ENCODE results near the gene C11orf42.

Gene C11orf42, protein sequence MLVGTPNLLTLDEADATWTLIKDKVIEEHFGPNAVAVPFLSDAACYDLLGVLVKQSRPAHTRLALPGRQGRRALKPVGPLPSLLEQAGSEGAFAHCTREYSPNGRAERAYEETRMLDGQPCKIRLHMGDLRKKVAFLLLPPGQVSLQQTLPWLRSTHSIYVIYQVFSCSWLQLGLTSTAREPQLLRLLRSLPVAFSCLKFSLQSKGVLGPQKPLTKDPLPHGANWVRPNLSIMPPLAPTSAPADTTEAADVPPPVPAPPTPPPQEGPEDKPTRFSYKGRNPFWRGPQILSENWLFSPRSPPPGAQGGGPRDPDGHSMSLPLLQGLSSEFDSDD

DNA sequence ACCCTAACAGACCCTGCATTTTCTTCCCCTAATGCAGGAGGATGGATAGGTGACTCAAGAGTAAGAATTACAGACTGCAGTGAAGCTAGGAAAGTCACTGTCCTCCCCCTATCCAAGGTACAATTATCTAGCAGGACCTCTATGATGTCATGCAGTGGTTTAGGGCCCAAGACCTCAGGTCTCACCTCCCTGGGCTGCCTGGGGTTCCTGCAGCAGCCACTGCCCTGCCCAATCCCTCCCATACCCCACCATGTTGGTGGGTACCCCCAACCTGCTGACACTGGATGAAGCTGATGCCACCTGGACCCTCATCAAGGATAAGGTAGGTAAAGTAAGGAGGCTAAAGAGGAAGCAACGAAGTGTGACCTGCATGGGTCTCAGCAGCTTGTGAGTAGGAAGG, at the start of gene C11orf42:
Gene C11orf42, plus strand, starts transcription at position 192 of the 400 bp plus-strand sequence. Its CDS starts 59 bp downstream, at position 251.
- DNase-seq = no peak

DNA sequence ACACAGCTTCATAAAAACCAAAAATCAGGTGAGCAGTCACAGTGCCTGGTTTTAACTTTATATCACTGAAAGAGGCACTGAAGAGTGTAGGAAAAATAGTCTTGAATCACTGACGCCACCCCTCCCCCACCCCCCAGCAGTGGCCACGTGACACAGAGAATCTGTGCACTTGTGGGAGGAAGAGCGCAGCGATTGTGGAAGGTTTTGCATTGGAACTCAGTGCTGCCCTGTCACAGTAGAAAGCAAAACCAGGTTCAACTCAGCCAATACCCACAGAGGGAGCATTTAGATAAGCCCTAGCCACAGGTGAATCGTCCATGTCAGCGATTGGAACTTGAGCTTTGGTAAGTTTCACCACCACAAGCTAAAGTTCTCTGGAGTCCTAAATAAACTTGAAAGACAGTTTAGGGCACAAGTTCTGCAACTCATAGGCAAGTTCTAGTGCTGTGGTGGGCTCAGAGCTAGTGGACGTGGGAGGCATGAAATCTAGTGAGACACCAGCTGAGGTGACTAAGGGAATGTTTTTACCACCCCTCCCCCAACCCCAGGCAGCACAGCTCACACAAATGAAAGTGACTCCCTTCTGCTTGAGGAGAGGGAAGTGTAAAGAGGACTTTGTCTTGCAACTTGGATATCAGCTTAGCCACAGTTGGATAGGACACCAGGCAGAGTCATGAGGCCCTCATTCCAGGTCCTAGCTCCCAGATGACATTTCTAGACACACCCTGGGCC, 48.6 kb upstream of the C11orf42 start:
- DNase-seq = no peak

DNA sequence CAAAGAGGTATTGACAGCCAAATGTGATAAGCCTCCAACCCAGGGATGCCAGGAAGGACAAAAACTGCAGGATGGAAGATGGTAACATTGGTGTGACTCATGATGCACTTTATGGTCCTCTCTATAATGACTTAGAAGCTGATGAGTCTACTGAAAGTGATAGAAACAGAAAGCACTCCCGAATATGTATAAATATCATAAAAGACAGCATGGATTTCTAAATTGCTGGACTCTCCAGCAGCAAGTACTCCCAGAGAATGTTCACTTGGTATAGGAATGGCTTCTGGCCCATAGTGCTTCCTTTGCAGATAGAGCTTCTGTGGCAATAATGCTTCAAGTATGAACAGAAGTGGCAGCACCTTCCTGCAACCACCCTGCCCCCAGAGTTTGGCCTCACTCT, 35.1 kb upstream of the C11orf42 start, which contains the start of gene OR52B2:
Gene OR52B2, minus strand, starts transcription at position 101 of the 400 bp plus-strand sequence. Its CDS starts 0 bp downstream, at position 101.
- DNase-seq = no peak

DNA sequence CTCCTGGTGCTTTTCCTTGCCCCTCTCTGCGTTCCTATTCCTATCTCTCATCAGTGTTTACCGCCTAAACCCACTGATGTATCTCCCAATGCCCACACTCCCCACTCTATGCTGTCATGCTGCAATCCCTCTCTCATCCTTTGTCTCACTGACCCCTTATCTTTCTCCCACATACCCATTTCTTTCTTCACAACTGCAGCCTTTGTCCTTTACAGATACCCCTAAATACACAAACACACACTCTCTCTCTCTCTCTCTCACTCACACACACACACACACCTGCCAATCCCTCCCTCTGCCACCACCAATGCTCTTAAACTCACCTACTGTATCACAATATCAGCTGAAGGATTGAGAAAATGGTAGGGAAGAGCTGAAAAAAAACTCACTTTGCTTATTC, 29.9 kb upstream of the C11orf42 start:
- no peak for DNase-seq

DNA sequence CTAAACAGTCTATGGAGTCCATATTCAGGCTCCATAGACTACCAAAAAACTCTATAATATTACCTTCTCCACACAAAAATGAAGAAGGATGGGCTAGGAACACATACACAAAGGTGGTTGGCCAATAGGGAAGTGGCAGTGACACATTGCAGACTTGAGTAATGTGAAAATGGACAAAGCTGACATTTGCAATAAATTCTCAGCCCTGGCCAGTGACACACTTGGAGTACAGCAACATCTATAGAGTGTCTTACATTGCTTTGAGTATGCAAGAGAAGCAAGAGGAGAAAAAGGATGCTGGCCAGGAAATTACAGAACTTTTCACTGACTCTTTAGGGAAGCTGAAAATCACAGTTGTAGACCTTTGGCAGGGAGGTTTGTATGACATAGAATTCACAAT, 13.6 kb upstream of the C11orf42 start:
- DNase-seq = no peak

DNA sequence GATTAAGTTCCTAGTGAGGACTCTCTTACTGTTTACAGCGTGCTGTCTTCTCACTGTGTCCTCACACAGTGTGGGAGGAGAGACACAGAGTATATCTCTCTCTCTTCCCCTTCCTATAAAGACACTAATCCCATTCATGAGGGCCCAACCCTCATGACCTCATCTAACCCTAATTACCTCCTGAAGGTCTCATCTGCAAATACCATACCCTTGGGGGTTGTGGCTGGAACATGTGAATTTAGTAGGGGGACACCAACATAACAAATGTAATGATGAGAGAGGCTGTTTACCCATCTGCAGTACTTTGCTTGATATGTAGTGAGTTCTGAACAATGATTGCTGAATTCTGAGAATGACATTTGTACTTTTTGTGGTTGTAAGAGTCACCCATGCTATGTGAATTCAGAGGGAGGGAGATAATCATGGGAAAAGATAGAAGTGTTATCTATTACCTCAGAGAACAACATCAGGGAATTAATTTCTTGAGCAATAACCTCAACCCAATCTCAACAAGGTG, 11.2 kb upstream of the C11orf42 start:
- DNase-seq = no peak

DNA sequence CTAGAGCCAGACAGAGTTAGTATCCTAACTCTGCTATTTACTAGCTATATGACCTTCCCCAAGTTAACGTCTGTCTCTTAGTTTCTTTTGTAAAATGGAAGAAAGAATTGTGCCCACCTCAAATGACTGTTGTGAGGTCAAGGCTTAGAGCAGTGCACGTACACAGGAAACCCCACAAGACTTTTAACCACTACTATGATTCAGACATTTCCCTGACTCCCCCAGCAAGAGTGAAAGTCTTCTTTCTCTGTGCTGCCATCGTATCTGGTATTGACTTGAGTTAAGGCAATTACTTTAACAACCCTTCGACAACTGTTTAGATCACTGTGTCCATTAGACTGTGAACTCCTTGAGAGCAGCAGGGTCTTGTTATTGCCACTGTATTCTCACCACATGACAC, 9.0 kb upstream of the C11orf42 start:
- DNase-seq = no peak

DNA sequence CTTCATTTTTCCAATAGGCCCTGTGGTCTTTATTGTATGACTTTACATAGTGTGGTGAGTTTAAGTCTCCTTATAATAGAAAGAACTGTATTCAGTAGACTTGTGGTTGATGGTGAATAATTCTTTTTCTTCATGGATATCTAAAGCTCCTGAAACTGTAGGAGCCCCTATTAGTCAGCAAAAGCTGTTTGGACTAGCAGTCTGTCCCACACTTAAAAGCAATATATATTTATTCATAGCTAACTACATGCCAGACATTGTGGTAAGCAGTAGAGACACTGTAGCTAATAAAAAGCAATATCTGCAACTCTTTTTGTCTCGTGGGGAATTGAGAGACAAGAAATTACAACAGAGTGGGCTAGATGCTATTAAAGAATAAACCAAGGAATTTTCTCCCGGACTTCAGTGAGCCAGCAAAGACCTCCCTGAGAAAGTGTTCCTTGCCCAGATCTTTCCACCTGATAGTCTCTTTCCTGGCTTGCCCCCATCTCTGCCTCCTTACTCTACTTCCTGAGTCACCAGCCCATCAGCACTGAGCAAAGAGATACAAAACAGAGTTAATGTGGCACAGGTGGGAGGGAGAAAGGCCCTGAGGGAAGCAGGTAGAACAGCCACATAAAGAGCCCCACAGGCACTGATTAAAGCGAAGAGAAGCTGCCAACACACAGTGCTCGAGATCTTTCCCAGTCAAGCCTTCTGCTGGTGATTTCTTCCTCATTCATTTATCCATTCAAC, 7.7 kb upstream of the C11orf42 start:
- DNase-seq = no peak

DNA sequence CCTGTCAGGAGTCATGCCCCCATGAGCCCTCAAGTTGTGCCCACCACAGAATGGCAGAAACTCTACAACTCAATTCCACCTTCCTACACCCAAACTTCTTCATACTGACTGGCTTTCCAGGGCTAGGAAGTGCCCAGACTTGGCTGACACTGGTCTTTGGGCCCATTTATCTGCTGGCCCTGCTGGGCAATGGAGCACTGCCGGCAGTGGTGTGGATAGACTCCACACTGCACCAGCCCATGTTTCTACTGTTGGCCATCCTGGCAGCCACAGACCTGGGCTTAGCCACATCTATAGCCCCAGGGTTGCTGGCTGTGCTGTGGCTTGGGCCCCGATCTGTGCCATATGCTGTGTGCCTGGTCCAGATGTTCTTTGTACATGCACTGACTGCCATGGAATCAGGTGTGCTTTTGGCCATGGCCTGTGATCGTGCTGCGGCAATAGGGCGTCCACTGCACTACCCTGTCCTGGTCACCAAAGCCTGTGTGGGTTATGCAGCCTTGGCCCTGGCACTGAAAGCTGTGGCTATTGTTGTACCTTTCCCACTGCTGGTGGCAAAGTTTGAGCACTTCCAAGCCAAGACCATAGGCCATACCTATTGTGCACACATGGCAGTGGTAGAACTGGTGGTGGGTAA, 6.1 kb upstream of the C11orf42 start, which contains the start of gene OR52W1:
Gene OR52W1, plus strand, starts transcription at position 51 of the 637 bp plus-strand sequence. Its CDS starts 0 bp downstream, at position 51.
- DNase-seq = no peak

DNA sequence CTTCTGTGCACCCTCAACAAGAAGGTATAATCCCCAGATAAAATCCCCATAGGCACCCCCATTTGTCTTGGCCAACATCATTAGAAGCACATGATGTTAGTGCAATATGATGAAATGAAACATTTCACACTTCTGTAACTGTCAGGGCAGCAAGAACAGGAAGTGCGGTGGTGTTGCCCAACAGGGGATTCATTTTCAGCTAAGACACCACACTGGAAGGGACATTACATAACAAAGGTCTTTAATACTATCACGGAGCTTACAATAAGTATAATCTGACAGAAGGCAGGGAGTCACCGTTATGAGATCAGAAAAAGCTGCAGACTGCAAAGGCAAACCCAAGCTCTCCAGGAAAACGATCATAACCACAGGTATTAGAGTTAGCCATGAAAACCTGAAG, 4.4 kb upstream of the C11orf42 start:
- DNase-seq = no peak

DNA sequence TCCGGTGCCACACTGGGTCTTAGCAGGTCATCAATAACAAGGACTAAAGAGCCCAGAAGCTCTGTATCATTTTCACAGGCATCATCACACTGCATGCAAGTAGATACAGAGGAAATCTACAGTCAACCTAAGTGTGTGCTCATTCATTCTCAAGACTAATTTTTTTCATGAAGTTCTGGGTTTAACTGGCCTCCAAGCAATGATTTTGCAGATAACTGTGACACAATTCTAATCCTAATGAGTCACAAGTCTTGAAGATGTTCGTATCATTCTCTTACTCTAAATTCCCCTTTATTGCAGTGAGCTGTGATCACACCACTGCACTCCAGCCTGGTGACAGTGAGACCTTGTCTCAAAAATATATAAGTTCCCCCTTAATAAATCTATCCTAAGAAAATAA, 3.9 kb upstream of the C11orf42 start:
- no peak for DNase-seq

DNA sequence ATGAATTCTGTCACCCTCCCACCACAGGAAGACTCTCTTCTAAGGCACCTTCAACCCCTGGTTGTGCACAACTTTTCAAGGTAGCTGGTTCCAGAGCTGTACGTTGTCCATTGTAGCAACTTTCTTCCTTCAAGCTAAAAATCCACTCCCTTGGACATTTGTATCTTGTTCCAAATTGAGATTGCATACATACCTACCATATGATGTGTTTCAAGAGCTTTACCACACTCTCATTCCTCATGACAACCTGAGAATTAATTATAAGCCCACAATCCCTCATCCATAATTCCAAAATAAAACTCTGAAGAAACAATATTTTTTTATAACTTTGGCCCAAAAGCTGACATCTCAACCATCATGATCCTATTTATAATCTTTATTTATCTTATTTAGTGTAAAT, 3.3 kb upstream of the C11orf42 start:
- no peak for DNase-seq

DNA sequence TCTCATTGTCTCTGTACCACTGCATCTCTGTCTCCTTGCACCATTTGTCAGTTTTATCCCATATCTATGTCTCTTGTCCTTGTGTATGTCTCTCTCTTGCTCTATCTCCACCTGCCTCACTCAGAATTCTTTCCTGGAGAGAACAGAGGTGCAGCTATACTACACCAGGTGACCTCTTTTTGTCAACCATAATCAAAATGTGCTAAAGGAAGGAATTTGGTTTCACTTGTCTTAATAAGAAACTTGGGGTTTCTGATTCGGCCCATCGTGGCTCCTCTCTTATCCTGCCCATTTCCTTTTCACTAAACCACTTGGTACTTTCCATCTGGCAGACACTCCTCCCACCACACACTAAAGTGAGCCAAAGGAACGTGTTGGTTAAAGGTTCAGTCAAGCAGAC, 2.0 kb upstream of the C11orf42 start:
- DNase-seq = no peak

DNA sequence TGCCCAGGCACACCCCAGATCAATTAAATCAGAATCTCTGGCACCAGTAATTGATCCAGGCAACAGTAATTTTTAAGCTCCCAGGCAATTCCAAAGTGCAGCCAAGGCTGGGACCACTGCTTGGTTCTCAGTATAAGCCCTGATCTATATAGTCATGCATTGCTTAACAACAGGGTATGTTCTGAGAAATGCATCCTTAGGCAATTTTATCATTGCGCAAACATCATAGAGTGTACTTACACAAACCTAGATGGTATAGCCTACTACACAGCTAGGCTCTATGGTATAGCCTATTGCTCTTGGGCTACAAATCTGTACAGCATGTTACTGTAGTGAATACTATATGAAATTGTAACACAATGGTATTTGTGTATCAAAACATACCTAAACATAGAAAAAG, 651 bp upstream of the C11orf42 start:
- DNase-seq = no peak

DNA sequence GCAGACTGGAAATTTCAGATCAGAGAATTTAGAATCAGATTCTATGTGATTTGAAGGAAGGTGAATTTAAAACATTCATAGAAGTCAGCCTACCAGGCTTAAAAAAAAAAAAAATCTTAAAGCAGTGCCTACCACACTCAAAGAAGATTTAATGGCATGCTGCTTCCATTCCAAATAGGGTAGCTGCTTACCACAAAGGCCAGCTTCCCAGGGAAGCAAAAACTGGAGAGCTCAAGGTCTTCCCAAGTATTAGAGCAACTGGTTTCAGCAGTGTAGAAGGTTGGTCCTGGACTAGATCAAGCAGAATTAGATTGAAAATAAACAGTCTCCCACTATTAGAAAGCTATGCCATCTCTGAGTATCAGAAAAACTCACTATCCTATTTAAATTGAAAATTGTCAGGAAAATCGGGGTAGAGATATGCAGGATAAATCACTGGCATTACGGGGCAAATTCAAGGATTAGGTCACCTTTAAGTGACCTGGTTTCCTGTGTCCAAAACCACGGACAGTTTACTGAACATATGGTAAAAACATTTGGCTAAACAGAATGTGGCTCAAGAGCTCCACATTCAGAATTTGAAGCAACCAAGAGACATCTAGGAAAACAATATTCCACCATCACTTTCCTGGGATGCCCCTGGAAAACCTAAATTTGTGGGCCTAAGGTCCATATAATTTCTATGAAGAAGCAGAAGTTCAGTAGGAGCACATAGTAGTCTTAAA, 1.3 kb downstream of the C11orf42 start:
- no peak for DNase-seq

DNA sequence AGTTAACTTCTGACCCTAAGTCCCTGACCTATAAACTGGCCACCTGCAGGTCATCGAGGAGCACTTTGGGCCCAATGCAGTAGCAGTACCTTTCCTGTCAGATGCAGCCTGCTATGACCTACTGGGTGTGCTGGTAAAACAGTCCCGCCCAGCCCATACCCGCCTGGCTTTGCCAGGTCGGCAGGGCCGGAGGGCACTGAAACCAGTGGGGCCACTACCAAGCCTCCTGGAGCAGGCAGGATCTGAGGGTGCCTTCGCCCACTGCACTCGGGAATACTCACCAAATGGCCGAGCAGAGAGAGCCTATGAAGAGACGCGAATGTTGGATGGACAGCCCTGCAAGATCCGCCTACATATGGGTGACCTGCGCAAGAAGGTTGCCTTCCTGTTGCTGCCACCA, 4.4 kb downstream of the C11orf42 start:
- no peak for DNase-seq

DNA sequence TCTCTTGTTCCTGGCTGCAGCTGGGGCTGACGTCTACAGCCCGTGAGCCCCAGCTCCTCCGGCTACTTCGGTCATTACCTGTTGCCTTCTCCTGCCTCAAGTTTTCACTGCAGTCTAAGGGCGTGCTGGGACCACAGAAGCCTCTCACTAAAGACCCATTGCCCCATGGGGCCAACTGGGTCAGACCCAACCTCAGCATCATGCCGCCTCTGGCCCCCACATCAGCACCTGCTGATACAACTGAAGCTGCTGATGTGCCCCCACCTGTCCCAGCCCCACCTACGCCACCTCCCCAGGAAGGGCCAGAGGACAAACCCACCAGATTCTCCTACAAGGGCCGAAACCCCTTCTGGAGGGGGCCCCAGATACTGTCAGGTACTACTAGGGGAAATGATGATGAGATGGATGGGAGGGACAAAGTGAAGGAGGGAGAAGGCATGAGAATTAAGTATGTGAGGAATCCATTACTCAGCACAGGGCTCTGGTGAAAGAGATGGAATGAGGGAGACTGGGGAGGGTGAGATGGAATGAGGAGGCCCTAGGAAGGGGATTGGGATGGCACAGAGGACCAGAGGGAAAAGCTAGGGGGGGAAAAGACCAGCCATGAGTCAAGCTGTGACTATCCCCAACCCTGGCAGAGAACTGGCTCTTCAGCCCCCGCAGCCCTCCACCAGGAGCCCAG, 5.1 kb downstream of the C11orf42 start:
- no peak for DNase-seq

DNA sequence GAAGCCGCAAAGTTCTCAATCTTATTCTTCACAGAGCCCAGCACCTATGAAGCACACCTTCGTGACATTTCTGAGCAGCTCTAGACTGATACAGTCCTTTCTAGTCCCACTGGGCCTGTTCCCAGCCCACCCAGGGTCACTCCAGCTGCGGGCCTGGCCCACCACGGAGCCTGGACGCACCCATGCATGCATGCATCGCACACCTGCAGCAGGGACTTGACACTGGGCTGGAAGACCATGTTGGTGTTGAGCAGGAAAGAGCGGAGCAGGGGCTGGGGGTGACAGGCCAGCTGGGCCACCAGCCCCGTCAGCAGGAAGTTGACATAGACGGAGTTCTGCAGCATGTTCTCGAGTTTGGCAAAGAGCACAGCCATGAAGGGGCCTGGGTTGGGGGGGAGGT, 9.2 kb downstream of the C11orf42 start:
- DNase-seq = no peak

DNA sequence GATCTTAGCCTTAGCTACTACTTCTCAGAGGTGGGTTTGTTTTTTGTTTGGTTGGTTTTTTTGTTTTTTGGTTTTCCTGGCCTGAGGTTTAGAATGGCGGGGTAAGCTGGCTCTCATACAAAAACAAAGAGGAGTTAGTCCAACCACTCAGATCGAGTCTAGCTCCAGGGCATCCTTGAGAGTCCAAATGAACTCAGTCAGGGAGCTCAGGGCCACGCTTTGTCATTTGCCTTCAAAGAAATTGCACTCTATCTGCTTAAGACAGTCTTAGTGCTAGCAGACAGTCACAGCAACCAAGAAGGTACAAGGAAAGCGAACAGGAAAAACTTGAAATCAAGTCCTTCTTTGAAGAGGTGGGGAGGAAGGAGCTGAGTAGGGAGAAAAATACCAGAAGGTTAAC, 11.1 kb downstream of the C11orf42 start:
- DNase-seq = no peak

DNA sequence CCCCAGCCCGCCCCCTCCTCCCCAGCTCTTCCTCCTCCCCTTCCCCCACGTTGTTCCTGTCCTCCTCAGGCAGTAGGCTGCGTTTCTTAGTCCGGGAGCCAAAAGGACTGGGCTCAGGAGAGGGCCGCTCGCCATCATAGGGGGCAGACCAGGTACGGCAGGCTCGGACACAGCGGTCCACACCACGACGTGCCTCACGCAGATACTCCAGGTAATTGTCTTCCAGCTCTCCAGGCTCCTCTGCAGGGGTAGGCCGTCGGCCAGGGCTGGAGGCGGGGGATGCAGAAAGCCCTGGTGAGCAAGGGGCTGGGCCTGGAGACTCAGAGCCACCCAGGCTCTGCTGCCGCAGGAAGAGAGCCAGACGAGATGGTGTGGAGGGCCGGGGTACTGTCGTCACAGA, 12.4 kb downstream of the C11orf42 start:
- no peak for DNase-seq

DNA sequence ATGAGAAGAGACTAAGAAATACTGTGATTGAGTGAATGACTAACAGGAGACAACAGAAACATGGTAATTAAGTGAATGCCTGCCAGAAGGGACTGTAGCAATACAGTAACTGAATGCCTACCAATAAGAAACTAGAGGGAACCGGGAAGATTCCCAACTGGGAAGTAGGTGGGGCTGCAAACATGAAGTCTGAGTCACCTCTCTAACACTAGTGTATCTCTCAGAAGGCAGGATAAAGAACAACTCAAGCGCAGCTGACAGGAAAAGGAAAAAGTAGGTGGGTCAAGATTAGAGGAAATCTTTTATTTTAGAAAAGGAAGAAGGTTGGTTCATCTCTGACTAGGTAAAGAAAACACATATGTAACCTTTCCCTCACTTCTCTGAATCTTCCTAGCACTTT, 14.0 kb downstream of the C11orf42 start:
- no peak for DNase-seq

DNA sequence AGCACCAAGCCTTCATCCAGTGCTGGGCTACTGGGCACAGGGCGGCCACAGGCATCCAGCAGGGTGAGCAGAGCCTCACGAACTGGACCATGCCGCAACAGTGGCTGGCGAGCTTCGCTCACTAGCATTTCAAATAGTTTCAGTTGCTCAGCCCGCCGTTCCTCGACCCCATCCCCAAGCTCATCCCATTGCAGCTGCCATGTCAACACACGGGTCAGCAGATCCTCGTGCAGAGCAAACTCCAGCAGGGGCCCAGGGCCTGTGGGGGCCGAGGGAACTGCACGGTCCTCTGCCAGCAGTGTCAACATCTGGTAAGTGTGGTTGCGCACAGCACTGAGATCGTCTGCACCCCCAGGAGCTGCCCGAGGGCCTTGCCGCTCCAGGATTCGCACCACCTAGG, 18.5 kb downstream of the C11orf42 start:
- DNase-seq = no peak

Measured in activated CD4-positive, alpha-beta T cell treated with anti-CD3 and anti-CD28 coated beads for 1 hour (primary cell).